ENCODE data around the gene E2F2.
"Not testable (repeated sequence)": the region's sequence is repeated elsewhere in the genome, so short reads cannot be mapped to it uniquely, and the experiment has no call there.

The E2F2 gene

GRCh38 chr1:23524716-23525401 lies 6.2 kb downstream of the E2F2 start:
- no peak for DNase-seq (ENCODE audit: low read depth)

- no peak for DNase-seq (ENCODE audit: low read depth)
Observed at GRCh38 chr1:23524163-23524562, 6.9 kb downstream of the E2F2 start.

GRCh38 chr1:23522244-23522982 lies 8.6 kb downstream of the E2F2 start:
- no peak for DNase-seq (ENCODE audit: low read depth)

- no peak for DNase-seq (ENCODE audit: low read depth)
Observed at GRCh38 chr1:23521588-23521987, 9.4 kb downstream of the E2F2 start.

DNA sequence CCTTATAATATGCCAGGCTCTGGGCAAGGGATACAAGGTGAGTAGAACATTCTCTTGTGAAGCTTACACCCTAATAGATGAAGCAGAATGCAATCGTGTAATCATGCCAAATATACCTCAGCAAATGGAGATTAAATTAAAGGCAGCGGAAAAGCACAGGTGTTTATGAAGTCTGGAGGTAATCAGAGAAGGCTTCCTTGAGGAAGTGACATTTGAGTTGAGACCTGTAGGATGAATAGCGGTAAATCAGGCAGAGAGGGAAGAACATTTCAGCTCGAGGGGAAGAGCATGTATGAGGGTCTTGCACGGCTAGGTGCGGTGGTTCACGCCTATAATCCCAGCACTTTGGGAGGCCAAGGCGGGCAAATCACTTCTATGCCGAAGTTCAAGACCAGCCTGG lies 13.5 kb downstream of the E2F2 start:
- no peak for DNase-seq (ENCODE audit: low read depth)

DNA sequence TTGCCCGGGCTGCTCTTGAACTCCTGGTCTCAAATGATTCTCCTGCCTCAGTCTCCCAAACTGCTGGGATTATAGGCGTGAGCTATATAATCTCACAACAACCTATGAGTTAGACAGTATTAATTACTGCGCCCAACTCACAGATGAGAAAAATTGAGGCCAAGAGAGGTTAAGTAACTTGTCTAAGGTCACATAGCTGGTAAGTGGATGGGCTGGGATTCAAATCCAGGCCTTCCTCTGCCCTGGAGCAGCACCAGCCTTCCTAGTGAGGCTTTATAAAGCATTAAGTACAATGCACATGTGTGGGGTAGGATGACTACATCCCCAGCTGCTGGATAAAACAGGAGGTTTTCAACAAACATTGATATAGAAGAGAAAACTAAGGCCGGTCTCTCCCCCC lies 15.1 kb downstream of the E2F2 start:
- DNase-seq (ENCODE audit: low read depth), result no peak

DNA sequence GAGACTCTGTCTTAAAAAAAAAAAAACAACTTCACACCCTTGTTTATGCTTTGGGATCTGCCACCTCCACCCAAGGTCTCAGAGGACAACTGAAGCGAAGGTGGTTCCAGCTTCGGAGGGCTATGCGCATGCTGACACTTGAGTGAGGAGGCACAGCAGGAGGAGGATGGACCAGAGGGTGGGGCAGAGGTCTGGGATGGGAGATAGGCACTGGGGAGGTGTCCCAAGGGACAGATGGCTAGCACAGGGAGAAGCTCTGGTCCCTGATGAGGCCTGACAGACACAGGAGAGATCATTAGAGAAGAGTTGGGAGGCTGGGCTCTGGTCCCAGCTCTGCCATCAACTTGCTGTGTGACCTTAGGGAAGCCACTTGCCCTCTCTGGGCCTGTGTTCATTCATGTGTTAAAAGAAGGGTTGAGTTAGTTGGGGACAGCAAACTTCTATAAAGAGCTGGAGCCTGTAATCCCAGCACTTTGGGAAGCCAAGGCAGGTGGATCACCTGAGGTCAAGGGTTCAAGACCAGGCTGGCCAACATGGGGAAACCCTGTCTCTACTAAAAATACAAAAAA lies 16.8 kb downstream of the E2F2 start:
- no peak for DNase-seq (ENCODE audit: low read depth)

DNA sequence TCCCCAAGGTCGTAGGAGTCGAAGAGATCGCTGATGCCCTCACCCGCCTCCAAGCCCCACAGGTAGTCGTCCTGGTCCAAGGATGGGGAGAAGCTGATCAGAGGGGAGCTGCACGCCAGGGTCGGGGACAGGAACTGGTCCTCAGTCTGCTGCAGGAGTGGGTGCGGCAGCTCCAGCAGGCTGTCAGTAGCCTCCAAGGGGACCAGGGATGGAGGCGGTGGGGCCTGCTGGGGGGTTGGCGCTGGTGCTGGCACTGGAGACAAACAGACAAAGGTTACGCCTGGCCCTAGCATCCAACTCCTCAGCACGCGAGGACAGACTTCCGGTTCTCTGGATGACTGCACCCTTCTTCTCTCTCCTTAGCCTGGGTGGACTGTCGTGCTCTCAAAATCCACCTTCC lies 21.1 kb downstream of the E2F2 start:
- no peak for DNase-seq (ENCODE audit: low read depth)

GRCh38 chr1:23506376-23507107 lies 24.5 kb downstream of the E2F2 start:
- no peak for DNase-seq (ENCODE audit: low read depth)

DNA sequence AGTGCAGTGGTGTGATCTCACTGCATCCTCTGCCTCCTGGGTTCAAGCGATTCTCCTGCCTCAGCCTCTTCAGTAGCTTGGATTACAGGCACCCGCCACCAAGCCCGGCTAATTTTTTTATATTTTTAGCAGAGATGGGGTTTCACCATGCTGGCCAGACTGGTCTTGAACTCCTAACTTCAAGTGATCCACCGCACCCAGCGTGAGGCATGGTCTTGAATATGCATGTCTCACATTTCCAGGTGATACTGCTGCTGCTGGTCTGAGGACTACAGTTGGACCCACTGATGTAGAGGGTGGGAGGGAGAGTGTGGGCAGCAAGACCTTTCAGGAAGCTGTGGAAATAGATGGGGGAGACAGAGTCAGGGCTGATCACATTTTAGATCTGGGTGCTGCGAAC lies 25.2 kb downstream of the E2F2 start:
- DNase-seq (ENCODE audit: low read depth), result no peak

DNA sequence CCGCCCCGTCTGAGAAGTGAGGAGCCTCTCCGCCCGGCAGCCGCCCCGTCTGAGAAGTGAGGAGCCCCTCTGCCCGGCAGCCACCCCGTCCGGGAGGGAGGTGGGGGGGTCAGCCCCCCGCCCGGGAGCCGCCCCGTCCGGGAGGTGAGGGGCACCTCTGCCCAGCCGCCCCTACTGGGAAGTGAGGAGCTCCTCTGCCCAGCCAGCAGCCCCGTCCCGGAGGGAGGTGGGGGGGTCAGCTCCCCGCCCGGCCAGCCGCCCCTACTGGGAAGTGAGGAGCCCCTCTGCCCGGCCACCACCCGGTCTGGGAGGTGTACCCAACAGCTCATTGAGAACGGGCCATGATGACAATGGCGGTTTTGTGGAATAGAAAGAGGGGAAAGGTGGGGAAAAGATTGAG lies 26.9 kb downstream of the E2F2 start:
- DNase-seq (ENCODE audit: low read depth), result not testable (repeated sequence)

GRCh38 chr1:23502951-23503350 lies 28.1 kb downstream of the E2F2 start:
- DNase-seq (ENCODE audit: low read depth), result no peak

- no peak for DNase-seq (ENCODE audit: low read depth)
Observed at GRCh38 chr1:23500466-23500865, 30.6 kb downstream of the E2F2 start.

DNA sequence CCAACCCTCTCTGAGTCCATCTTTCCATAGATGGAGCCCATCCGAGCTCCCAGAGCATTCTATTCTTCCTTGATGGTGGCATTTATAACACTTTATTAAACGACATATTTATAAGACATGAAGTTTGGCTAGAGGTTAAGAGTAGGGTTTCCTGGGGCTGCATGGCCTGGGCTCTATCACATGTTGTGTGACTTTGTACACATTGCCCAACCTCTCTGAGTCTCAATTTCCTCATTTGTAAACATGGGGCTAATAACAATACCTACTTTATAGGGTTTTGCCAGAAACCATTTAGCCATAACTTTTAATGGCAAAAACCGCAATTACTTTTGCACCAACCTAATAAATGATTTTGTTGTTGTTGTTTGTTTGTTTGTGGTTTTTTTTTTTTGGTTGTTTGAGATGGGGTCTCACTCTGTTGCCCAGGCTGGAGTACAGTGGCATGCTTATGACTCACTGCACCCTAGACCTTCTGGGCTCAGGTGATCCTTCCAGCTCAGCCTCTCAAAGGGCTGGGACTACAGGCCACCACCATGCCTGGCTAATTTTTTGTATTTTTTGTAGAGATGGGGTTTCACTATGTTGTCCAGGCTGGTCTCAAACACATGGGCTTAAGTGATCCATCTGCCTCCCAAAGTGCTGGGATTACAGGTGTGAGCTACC lies 33.1 kb downstream of the E2F2 start:
- DNase-seq (ENCODE audit: low read depth), result no peak

DNA sequence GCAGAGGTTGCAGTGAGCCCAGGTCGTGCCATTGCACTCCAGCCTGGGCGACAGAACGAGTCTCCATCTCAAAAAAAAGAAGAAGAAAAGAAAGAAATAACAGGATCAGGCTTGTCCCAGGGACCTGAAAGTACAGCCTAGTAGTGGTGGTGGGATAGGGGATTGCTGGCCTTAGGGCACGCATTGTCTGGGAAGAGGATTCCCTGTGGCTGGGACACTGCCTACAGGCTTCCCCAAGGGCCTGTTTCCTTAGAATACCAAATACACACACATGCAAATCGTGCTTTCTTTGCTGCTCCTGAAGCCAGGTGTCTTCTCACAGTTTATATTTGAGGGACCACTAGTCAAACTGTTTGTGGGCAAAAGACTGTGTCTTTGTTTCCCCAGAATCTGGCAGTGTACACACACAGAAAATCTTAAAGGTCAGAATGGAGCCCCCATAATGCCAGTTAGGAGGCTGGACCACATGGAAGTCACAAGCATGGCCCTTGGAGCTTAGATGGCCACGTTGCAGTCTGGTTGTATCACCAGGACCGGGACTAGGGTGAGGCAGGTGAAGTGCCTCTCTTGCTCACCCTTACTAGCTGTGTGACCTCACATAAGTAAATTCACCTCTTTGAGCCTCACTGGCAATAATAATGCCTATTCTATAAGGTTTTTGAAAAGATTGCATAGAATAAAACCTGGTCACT lies 34.4 kb downstream of the E2F2 start:
- DNase-seq (ENCODE audit: low read depth), result no peak

DNA sequence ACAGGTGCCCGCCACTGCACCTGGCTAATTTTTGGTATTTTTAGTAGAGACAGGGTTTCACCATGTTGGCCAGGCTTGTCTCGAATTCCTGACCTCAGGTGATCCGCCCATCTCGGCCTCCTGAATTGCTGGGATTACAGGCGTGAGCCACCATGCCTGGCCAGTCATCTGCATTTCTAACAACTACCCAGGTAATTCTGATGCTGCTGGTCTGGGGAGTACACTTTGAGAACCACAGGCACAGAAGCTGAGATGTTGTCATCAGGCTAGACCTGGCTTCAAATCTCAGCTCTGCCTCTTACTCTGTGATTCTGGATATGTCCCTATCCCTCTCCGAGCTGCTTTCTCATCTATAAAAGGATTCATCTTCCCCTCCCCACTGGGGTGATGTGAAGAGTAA lies 36.2 kb downstream of the E2F2 start:
- DNase-seq (ENCODE audit: low read depth), result not testable (repeated sequence)

- DNase-seq (ENCODE audit: low read depth), result not testable (repeated sequence)
Observed at GRCh38 chr1:23492776-23493175, 38.3 kb downstream of the E2F2 start.

DNA sequence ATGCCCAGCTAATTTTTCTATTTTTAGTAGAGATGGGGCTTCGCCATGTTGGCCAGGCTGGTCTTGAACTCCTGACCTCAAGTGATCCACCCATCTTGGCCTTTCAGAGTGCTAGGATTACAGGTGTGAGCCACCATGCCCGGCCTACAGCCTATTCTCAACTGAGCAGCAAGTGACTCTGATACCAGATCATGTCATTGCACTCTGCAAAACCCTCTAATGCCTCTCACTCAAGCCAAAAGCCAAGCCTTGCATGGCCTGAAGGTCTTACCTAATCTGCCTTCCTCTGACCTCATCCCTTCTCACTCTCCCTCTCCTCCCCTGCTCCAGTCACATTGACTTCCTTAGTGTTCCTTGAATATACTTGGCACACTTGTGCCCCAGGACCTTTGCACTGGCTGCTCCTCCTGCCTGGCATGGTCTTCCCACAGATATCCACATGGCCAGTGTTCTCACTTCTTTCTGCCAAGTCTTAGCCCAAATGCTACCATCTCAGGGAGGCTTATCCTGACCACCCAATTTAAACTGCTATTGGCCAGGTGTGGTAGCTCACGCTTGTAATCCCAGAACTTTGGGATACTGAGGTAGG lies 38.8 kb downstream of the E2F2 start:
- no peak for DNase-seq (ENCODE audit: low read depth)

GRCh38 chr1:23489842-23490241 lies 41.2 kb downstream of the E2F2 start:
- no peak for DNase-seq (ENCODE audit: low read depth)

GRCh38 chr1:23485002-23485332 lies 46.1 kb downstream of the E2F2 start:
- no peak for DNase-seq (ENCODE audit: low read depth)

DNA sequence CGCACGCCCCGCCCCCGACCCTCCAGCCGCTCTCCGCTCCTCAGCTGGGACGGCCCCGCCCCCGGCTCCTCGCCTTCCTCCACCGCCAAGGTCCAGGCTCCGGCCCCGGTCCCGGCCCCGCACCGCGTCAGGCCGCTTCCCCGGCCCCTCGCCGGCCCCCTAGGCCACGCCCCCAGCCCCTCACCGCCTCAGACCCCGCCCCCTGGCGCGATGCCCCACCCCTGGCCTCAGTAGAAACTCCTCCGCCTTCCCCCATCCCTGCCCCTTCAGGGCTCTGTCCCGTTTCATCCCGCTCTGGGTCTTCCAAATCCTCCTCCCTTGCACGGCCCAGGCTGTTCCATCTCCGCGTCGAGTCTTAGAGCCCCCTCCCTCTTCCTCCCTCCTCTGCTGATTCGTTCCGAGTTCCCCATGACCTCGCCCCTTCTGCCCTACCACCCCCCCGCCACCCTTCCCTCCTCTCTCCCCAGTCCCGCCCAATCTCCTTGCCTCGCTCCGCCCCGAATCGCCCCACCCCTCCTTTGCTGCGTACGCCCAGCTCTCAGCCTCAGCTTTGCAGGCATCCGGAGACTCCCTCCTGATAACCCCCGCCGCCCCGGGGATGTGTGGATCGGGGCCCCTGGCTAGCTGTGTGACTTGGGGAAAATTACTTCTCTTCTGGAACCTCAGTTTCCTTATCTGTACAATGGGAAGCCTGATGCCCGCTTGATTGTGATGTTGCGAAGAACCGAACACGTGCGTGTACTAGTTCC lies 46.6 kb downstream of the E2F2 start:
- DNase-seq (ENCODE audit: low read depth), result peak; percentile 91

Measured in activated T-cell treated with anti-CD3 and anti-CD28 coated beads for 1 hour (primary cell).